ENCODE results near the gene B3GALT4. TPM values are rescaled to one million over a fixed set of nuclear protein-coding genes. Genes with fewer than 3 reads are reported as not detected.

B3GALT4 gene
- total RNA-seq, 1 donor from 2014 or later, result 12.5 TPM

DNA sequence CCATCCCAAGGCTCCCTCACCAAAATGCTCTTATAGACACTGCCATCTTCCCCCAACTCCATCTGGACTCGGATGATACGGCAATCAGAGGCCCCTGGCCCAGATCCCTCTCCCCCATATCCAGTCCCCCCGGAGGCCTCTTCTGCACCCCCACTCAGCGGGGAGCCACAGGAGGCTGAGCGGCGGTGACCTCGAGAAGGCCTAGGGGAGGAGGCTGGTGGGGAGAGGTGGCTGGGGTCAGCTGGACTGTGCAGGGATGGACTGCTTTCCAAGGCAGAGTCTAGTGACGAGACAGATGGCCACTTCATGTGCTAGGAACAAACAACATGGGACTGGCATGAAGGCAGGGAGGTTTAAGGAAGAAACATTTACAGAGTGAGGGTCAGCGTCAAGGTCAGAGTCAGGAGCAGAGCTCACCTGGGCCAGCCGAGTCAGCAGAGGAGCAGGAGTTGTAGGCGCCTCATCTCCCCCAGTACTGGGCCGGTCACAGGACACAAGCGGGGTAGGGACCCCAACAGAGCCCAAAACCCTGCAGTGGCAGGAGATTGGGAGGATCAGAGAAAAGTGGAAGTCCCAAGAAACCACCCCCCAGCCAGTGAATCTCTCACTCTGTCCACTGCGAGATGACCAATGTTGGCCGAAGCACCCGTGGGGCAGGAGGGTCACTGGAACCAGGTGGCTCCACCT, 16.2 kb downstream of the B3GALT4 start:
- DNase-seq, result no peak

DNA sequence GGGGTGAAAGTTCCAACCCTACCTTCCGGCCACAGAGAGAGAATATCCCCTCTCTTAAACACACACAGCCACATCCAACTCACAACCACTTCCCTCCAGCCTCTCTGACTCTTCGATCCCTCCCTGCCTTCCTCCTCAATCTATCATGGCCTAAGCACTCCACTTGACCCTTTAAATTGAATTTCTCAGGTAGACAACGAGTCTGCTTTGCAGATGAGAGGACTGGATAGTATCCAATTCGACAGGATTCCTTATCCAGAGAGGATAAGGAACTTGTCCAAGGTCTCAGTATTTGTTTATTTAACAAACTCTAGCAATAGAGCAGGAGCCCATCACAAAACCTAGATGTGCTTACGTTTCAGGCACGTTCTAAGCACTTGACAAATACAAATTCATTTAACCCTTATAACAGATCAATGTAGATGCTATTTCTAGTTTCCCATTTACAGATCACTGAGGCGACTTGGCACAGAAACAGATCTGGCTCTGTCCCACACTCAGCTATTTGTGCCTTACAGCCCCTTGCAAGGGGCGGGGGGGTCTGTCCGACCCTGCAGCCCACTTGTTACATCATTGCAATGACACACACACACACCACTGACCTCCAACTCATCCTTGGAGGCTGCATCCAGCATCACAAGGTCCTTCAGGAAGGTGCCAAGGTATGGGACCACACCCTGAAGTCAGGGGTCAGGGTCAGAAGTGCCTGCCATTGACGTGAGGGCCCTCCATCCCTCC, 17.3 kb downstream of the B3GALT4 start:
- DNase-seq, result no peak

DNA sequence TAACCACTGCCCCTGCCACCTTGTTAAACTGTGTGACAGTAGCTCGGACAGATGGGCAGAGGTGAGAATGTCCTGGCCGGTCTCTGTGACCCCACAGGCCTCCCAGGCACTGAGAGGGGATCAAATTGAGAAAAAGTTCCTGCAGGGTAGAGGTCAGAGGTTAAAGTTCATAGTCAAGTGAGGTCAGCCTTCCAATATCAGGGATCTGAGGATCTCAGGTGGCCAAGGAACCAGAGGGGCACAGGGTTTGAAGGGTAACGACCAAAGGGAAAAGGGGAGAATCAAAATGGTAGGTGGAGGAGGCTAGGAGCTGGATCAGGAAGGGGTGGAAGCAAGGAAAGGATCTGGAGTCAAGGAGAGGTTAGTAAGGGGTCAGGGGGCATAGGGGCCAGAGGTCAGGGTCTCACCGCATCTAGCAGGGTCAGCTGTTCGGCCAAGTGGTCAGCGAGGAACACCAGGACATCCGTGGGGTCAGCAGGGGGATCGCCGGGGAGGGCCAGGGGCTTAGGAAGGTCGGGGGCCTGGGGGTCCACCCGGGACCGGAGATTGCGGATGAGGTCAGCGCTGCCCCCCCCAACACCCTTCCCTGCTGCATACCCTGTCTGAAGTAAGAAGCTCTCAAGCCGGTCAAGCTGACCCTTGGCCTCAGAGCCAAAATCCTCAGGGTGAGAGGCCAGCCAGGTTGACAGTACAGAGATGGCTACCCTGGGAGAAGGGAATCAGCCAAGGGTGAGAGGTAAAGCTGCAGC, 18.9 kb downstream of the B3GALT4 start:
- DNase-seq, result no peak

DNA sequence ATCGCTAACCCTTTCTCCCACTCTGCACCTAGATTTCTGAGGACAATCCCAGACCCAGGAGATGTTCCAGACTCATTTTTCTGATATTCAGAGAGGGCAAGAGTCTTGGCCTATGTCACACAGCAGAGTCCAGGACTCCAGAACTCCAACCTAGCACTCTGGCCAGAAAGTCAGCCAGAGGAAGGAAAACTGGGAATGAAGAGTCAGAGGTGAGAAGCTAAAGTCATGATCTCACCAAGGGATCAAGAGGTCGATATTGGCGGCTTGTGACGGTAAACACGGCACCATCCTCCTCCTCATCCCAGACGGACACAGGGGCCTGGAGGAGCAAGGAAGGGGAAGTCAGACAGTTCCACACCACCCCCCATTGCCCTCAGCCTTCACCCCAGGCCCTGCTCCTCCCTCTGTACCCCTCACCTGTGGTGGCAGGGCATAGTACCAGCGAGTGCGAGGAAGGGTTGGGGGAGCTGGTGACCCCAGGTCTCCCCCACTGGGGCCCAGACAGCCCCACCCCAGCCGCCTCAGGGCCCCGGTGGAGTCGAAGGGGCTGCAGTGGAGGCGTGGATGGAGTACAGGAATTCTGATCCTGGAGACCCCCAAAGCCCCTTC, 20.0 kb downstream of the B3GALT4 start:
- no peak for DNase-seq

DNA sequence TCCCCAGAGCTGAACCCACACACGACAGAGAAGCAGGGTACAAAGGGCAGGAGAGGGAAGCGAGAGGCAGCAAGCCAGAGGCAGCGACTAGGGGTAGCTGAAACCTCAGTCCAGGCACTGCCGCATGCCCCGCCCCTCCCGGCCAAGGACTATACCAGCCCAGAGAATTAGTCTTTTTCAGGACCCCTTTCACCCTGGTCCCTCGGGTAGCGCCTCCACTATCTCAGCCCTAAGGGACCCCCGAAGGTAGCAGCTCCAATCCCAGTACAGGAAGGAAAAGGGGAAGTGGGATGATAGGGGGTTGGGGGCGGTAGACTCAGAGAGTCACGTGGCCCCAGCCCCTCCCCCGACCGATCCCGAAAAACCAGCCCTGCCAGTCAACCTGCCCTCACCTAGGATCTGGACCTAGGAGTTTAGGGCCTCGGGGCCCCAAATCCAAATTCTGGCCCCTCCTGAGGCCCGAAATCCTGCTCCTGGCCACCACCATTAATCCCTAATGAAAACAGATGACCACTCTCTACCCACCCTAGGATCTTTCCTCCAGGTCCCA, 20.6 kb downstream of the B3GALT4 start:
- DNase-seq, result no peak

DNA sequence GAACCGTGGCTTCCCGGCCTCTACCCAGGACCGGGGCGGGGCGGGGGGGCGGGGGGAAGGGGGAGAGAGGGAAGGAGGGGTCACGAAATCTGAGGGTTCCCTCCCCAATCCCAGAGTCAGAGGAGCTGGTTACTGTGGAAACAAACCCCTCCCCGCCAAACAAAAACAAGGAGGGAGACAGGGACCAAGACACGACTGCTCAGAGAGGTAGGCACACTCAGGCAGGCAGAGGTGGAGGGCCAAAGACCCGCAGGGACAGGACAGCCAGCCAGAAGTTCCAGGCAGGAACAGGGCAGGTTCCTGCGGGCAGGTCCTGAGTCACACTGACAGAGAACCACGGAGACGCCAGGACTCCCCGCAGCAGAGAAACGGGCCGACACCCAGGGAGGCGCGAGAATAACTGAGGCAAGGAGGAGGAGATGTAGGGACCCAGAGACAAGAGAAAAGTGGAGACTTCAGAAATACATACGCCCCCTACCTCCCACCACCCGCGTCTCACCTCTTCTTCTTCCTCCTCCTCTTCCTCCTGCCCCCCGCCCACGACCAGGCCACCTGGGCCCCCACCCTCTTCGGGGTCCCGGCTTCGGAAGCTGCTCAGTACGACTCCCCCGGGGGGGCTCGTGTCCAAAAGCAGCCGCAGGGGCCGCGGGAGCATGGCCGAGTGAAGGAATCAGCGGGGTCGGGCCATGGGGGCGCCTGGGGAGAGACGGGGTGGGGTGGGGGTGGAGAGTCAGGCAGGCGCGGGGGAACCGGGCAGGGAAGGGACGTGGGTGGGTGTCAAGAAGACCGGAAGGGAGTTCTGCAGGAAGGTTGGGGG, 21.2 kb downstream of the B3GALT4 start:
- peak; percentile 17 for DNase-seq

DNA sequence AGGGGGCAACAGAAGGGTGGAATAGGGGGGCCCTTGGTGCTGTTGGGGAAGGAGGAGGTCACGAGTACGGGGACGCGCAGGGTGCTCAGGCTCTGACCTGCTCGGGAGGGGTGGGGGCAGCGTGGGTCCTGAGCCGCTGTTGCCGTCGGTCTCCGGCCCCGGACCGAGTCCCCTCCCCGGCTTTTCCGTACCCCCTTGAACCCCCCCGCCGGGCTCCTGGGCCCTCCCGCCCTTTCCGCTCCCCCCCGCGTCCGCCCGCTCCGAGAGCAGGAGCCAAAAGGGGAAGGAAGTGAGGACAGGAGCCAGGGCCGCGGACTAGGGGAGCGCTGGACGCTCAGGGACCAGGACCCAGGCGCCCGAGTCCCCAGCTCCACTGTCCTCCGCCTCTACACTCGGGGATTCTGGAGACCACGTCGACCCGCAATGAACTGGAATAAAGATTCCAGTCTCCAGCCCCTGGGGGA, 21.9 kb downstream of the B3GALT4 start, which contains the start of gene RGL2:
Gene RGL2 (minus strand): TSS at position 170 of the 464 bp plus-strand sequence. CDS start 332 bp downstream, outside the sequence.
- DNase-seq, result peak; percentile 71

DNA sequence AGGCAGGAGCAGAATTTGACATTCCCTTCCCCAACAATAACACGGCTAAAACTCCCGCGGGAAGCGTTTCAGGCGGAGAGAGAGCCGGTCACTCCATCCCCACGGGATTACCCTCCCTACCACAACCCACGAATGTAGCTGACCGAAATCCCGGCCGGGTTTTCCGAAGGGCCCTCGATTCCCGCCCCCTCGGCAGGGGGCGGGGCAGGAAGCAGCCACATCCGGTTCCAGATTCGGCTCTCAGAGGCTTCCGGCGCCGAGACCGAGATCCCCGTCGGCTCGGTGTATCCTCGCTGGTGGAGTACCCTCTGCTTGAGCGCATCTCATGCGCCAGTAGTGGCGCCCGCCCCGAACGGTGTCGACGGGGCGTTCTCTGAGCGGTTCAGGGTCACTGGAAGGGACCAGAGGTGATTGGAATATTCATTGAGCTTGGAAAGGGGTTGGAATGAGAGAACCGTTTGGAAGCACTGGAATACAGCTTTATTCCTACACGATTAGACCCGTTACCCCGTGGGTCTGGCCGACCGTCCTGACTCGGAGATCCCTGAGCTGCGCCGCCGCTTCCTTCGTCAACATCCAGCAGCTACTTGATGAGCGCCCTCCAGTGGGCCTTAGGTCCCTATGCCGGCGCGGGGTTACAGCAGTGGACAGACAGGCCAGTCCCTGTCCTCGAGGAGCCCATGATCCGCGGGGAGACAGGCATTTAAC, 22.5 kb downstream of the B3GALT4 start:
- DNase-seq, result peak; percentile 87

DNA sequence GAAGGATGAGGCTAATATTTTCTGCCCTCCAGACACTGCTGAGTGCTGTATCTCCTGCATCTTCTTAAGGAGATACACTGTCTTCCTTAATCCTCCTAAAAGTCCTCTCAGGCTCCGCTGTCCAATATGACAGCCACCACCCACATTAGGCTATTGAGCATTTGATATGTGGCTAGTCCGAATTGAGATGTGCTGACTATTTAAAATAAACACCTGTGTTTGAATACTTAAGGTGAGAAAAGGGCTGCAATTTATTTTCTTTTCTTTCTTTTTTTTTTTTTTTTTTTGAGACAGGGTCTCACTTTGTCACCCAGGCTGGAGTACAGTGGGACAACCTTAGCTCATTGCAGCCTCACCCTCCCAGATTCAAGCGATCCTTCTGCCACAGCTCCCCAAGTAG, 25.0 kb downstream of the B3GALT4 start:
- DNase-seq, result no peak

DNA sequence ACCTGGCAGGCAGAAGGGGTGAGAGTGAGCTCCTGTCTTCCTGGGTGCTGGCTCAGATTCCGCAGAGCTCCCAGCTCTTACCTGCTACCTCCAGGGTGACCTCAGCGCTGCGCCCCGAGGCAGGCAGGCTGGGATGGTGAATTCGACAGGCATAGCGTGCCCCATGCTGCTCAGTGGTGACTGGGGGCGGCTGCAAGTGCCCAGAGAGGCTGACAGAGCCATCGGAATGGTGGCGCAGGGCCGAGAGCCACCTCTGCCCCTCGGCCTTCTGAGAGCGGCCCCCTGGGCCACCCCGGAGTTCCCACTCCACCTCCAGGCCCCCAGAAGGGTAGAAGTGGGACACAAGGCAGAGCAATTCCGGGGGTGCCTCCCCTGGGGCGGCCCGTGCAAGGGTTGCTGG, 27.3 kb downstream of the B3GALT4 start:
- no peak for DNase-seq

DNA sequence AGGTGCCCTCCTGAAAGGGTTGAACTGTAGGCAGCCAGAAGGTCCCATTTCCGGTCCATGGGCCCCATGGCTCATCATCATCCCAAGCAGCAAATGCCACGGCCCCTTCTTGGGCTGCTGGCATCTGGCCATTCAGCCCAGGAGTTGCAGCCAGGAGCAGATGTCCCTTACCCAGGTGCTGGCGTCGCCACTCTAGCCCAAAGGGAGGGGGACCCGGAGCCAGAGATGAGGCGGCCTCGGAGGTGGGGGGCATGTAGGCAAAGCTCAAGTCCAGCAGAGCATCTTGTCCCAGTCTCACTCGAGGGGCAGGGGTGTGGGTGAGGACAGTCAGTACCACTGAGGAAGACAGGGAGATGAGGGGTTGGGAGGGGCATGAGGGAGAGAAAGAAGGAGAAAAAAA, 28.1 kb downstream of the B3GALT4 start:
- no peak for DNase-seq

DNA sequence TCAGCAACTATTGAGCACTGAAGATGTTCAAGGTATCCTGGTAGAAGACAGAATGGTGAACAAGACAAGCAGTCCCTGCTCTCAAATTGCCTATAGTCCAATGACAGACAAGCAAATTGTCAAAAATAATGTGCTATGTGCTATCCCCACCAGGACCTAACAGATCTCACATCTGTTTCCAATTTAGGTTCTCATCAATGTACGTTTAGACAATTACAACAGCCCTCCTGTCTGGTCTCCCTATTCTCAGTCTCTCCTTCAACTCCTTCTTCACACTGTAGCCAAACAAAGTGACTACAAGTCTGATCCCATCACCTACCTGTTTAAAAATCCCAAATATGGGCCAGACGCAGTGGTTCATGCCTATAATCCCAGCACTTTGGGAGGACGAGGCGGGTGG, 29.4 kb downstream of the B3GALT4 start:
- no peak for DNase-seq

DNA sequence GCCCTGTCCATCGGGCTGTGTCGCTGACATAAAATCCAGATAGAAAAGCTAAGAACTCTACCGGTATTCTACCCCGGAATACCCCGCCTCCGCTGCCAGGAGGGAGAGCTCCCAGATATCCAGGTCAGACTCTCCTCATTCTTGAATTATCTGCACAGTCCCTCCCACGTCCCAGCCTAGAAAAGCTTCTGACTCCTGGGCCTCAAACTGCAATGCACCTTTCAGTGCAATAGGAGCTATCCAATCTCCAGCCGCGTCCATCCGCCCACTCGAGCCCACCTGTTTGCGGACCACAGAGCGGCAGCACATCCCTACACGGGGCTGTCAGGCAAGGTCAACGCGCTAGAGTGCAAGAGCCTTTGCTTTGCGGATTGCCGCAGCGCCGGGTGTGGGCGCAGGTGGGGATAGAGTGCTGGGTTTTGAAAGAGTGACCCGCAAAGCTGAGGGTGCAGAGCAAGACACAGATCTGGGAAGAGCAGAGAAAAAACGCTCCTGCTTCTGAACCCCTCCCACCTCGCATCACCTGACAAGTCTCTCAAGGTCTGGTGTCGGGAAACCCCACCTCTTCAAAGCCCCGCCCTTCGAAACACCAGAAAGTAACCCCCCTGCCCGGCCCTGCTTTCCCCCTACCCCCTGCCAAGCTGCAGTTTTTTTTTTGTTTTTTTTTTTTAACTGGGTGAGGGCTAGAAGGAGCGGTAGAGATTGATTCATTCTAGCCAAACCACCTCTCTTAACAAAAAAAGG, 35.6 kb downstream of the B3GALT4 start:
- peak; percentile 46 for DNase-seq

DNA sequence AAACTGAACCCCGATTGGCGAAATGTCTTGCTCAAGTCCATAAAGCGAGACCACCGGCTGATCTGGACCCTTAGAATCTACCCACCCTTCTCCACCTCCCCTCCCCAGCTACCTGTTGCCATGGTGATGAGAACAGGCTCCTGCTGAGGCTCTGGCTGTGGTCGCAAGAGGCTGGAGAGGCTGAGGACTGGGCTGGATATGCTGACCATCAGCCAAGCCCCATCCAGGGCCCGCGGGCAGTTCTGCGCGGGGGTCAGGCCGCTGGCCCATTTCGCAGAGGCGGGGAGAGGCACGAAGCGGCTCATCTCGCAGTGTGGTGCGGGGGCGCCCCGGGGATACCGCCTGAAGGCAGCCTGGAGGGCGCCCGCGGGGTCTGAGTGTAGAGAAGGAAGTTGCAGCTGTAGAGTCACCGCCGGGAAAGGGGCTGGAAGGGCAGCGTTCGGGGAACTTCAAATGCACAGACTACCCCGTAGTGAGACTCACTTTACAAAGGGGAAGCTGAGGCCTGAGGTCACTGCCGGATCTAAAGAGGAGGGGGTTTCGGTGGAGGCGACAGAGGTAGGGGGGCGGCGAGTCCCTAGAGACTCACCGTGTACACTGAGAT, 36.3 kb downstream of the B3GALT4 start:
- no peak for DNase-seq

DNA sequence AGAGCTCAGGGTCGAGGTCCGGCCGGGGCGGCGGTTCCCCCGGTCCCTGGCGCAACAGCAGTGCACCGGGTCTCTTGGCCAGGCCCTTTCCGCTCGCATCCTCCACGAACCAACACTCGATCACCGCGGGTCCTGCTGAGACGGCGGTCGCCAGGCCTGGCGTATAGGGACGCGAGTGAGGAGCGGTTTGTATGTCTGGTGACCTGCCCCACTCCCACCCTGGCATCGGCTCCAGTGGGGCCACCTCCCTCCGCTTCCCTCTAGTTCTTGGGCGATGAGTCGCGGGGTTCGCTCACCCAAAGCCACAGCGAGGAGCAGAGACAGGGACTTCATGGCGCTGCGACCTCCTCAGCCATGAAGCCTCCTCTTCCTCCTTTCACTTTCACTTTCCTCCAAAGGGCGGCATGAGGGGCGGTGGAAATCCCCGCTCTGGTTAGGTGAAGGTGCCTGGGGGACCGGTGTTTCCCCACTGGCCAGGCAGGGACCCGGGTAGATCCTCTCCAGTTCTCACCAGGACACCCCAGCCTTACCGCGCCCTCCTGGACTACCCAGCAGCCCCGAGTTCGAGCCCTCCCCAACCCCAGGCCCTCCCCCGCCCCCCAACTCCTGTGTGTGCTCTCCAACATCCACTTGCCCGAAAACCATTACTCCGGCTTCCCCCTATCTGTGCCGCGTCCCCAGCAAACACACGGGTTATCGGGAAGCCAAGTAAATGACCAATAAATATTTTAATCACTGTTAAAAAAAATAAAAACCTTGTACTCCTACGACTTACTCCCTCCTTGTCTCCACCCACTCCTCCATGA, 37.0 kb downstream of the B3GALT4 start, which contains the start of gene TAPBP:
Gene TAPBP (minus strand): TSS at position 370 of the 806 bp plus-strand sequence. CDS start 37 bp downstream, at position 333.
- peak; percentile 52 for DNase-seq

DNA sequence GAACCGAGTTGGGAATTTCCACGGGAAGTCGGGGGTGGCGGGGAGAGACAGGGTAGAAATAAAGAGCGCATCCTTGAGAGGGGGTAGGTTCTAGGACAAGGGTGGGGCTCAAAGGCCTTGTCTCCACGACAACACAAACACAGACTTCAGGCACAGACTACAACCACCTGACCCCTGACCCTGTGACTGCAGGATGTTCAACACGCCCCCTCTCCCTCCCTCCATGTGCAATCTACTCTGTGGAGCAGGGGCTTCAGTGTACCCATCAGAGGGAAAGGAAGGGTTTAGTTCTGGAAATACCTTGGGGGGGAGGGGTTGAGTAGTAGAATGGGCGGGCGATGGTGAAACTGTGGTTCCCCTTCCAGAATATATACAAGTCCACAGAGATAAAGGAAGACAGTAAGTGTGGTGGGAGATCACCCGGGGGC, 37.6 kb downstream of the B3GALT4 start:
- peak; percentile 66 for DNase-seq

DNA sequence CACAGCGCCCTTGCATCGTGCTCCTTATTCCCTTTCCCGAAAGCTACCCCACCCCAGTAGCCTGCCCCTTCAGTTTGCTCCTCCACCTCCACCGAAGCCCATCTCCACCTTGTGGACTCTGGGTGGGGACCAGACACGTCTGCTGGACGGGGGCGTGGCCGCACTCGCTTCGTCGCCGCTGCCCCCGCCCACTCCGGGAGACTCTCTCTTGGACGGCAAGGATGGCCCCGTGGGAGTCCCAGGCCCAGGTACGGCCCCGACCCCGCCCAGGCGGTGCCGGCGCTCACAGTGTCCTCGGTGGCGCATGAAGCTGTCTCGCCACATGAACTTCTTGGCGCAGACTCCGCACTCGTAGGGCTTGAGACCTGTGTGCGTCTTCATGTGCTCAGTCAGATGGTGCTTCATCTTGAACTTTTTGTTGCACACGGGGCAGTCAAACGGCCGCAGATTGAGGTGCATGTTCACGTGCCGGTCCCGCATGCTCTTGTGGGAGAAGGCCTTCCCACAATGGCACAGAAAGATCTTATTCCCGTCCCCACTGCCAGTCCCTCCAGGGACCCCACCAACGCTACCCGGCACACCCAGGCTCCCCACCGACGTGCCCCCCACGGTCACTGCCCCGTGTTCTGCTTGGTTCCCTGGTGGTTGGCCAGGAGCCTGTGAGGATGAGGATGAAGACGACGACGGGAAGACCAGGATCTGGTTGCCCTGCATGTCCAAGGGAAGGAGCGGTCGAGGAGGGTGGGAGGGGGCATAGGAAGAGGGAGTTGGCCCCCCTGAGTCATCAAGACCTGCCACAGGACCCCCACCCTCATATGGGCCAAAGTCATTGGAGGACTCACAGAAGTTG, 38.2 kb downstream of the B3GALT4 start:
- no peak for DNase-seq
